ENCODE data around the gene CNTD1.

GRCh38 chr17:42830971-42831370, 32.3 kb downstream of the CNTD1 start:
- TF ChIP-seq CTCF (IDR thresholded peaks at IDR 0.05) (no peak), POLR2AphosphoS5 (IDR thresholded peaks at IDR 0.05) (no peak), POLR2A (IDR thresholded peaks at IDR 0.05) (no peak), EP300 (IDR thresholded peaks at IDR 0.05) (no peak)
